Immature natural killer cell (primary cell): ENCODE measurements around the gene CDC25C. TPM values are rescaled to one million over a fixed set of nuclear protein-coding genes. Genes with fewer than 3 reads are reported as not detected.
A peak's percentile ranks its signal among the peaks of the same experiment; 100 is the strongest.

ENCODE experiments used
- DNase-seq, 3 donors: peaks; one replicate each; pipeline ENCODE4 v3.0.0; 2022; ENCODE audit warnings: mixed read lengths in 1 of 3
- H3K27ac Mint-ChIP-seq, 6 donors: one replicate each; pipeline ENCODE4 v1.8.0; 2020; ENCODE audit warnings: mixed read lengths in 6 of 6, mild to moderate bottlenecking in 5 of 6, inconsistent platforms in 4 of 6, moderate library complexity in 3 of 6
- H3K27me3 Mint-ChIP-seq, 3 donors: one replicate each; pipeline ENCODE4 v1.8.0; 2020 to 2021; ENCODE audit warnings: low read depth in 3 of 3, mild to moderate bottlenecking in 3 of 3, mixed read lengths in 3 of 3, moderate library complexity in 3 of 3, inconsistent platforms in 1 of 3
- H3K36me3 Mint-ChIP-seq, 3 donors: one replicate each; pipeline ENCODE4 v1.8.0; 2020; ENCODE audit warnings: mixed read lengths in 3 of 3, inconsistent platforms in 2 of 3, mild to moderate bottlenecking in 2 of 3
- H3K4me1 Mint-ChIP-seq, 2 donors: one replicate each; pipeline ENCODE4 v1.8.0; 2020; ENCODE audit warnings: inconsistent platforms in 2 of 2, mild to moderate bottlenecking in 2 of 2, mixed read lengths in 2 of 2, moderate library complexity in 1 of 2
- H3K4me3 Mint-ChIP-seq, 5 donors: one replicate each; pipeline ENCODE4 v1.8.0; 2020; ENCODE audit warnings: mild to moderate bottlenecking in 5 of 5, mixed read lengths in 5 of 5, inconsistent platforms in 3 of 5, moderate library complexity in 3 of 5
- H3K9me3 Mint-ChIP-seq, 6 donors: one replicate each; pipeline ENCODE4 v1.8.0; 2020; ENCODE audit warnings: mild to moderate bottlenecking in 6 of 6, mixed read lengths in 6 of 6, inconsistent platforms in 4 of 6, moderate library complexity in 3 of 6
- polyA plus RNA-seq, 3 donors: library from polyadenylated mRNA; unstranded; fragments of 300-500 nt; fragmentation: Illumina TruSeq; gene quantifications; one replicate each; pipeline ENCODE4 v1.2.3, GENCODE V29; 2021

The CDC25C gene
- polyA plus RNA-seq, 3 donors from 2014 or later = 0.19 to 2.3 (median 0.57) TPM

DNA sequence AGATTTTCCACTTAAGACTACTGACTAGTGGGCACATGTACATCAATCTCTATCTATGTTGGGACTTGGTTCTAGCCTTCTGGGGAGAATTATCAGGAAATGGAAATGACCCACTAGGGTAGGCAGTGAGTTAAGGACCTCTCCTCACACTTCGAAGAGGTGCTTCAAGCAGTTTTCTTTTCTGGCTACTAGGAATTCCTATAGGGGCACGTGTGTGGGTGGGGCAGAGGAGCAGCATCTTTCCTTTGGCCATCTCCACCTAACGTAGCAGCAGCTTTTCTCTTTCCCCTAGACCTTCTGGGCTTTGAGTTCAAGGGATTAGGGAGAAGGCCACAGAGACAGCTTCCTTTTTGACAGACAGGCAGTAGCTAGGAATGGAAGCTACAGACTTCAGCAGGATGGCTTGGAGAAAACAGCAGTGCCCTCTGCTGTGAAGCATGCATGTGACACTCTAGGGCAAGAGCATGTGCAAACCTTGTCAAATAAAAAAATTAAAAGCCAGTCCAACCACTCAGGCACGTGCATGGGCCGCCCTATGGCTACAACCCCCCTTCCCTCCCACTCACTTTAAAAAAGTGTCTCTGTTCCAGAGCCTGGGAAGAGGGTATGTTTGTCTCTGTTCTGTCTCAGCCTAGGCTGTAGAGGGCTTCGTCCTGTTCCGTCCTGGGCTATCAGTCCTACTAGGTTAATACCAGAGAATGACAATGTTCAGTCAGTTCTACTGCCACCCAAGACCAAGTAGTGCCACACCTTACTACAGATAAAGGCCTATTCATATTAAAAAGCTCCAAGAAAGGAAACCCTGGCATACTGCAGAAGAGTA, 48.5 kb downstream of the CDC25C start:
- Mint-ChIP-seq H3K27ac (no peak overlapping the region), H3K4me1 (no peaks in the 10 kb centered on the region), H3K36me3 (no peaks in the 10 kb centered on the region), H3K9me3 (no peaks in the 10 kb centered on the region), H3K27me3 (no peaks in the 10 kb centered on the region), H3K4me3 (no peak overlapping the region)
- no peak for DNase-seq

DNA sequence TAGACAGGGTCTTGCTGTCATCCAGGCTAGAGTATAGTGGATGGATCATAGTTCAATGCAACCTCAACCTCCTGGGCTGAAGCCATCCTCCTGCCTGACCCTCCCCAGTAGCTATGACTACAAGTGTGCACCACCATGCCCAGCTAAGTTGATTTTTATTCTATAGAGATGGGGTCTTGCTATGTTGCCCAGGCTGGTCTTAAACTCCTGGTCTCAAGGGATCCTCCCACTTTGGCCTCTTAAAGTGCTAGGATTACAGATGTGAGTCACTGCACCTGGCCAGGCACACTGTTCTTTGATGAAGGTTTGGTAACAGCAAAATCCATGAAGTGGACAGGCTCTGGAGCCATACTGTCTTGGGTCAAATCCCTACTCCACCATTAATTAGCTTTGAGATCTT, 50.7 kb downstream of the CDC25C start:
- Mint-ChIP-seq H3K9me3 (no peaks in the 10 kb centered on the region), H3K4me1 (no peaks in the 10 kb centered on the region), H3K27ac (no peak overlapping the region), H3K36me3 (no peaks in the 10 kb centered on the region), H3K27me3 (no peaks in the 10 kb centered on the region), H3K4me3 (no peak overlapping the region)
- no peak for DNase-seq

DNA sequence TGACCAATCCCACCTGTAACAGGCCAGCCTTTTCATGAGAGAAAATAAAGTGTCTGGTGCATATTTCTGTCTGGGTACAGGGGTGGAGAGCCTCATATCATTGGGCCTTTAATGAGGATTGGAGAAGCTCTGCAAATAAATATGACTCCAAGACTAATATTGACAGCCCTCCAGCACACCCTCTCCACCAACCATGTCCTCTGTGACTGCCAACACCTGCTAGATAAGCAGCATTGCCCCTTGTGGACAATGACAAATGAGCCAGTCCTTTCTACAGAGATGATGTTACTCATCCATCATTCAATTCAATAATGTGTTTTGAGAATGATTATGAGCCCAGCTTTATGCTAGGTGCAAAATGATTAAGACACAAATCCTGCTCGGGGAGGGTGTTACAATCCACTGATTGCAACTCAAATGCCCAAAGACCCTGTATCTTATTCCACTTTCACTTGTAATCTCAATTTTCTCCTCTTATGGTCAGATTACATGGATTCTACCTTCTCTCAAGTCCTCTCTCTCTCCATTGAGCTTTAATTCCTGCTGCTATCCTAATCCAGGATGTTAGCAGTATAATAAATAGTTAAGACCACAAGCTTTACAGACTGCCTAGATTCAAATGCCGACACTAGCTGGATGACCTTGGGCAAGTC, 55.1 kb downstream of the CDC25C start:
- Mint-ChIP-seq H3K36me3 (no peaks in the 10 kb centered on the region), H3K27ac (no peak overlapping the region), H3K9me3 (no peaks in the 10 kb centered on the region), H3K27me3 (peaks cover 0 to 10% (median 9%) of the 10 kb centered on the region in 3 donors), H3K4me3 (no peak overlapping the region), H3K4me1 (peaks cover 0 to 5% of the 10 kb centered on the region in 2 donors)
- no peak for DNase-seq

GRCh38 chr5:138275895-138276294, 55.7 kb downstream of the CDC25C start:
- Mint-ChIP-seq H3K4me1 (peaks cover 0 to 5% of the 10 kb centered on the region in 2 donors), H3K27me3 (peaks cover 0 to 10% (median 9%) of the 10 kb centered on the region in 3 donors), H3K36me3 (no peaks in the 10 kb centered on the region), H3K9me3 (no peaks in the 10 kb centered on the region), H3K27ac (no peak overlapping the region), H3K4me3 (no peak overlapping the region)
- no peak for DNase-seq

DNA sequence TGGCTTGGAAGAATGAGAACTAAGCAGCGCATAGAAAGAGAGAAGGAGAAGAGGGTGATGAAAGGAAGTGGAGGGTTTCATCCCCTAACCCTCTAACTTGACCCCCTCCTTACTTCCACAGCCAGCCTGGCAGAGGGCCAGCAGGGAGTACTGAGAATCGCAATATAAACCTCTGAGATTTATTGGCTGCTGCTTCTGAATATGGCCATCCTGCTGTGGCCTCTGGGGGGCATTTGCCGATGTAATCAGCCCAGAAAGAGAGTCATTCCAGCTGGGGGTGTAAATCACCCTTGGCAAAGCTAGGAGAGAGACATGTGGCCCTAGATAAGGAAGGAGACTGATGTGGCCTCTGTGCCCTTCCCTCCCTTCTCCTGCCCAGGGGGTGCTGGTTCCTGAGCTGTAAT, 56.2 kb downstream of the CDC25C start:
- Mint-ChIP-seq H3K36me3 (no peaks in the 10 kb centered on the region), H3K27ac (no peak overlapping the region), H3K27me3 (peaks cover 0 to 12% (median 10%) of the 10 kb centered on the region in 3 donors), H3K4me1 (peaks cover 0 to 5% of the 10 kb centered on the region in 2 donors), H3K4me3 (no peak overlapping the region), H3K9me3 (no peaks in the 10 kb centered on the region)
- no peak for DNase-seq

DNA sequence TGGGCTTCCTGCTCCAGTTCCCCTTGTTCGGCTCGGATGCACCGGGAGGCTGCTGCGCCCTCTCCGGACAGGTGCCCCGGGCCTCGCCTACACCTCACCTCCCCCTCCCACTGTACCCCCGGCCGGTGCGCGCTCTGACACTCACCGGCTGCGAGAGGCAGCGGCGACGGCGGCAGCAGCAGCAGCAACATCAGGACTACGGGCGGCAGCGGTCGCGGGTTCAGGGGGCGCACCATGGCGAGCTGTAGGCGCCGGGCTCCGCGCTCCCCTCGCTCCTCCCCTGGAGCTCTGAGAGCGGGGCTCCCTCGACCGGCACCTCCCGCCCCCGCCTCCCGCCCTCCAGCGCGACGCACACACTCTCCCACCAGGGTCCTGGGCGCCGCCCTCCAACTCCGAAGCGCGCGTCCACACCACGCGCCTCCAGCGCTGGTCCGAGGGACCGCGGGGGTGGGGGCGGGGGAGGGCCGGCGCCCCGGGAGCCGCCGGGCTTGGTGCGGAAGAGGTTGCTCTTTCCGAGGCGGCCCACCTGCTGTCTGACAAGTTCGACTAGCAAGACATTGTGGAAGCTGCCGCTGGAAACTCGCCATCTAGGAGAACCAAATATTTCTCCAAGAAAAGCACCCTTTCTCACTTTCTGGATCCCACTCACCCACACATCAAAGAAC, 57.3 kb downstream of the CDC25C start, which contains the start of gene GFRA3:
TSS of gene GFRA3 (minus strand) at position 433 of the 665 bp plus-strand sequence. CDS start at position 236, 197 bp downstream.
- Mint-ChIP-seq H3K27me3 (peaks cover 0 to 14% (median 10%) of the 10 kb centered on the region in 3 donors), H3K27ac (no peak within 1 kb of the TSS), H3K36me3 (no peaks in the 10 kb centered on the region)

GRCh38 chr5:138273834-138274188, 57.8 kb downstream of the CDC25C start:
- peaks cover 0 to 14% (median 10%) of the 10 kb centered on the region in 3 donors for H3K27me3 Mint-ChIP-seq
- DNase-seq = no peak

More for the DNA sequence above, 57.3 kb downstream of the CDC25C start, which contains the start of gene GFRA3:
- Mint-ChIP-seq H3K4me3 (peak within 1 kb of the TSS; percentile 26 to 62 (median 42)), H3K4me1 (peaks cover 0 to 5% of the 10 kb centered on the region in 2 donors), H3K9me3 (no peaks in the 10 kb centered on the region)
- DNase-seq = no peak

GRCh38 chr5:138272681-138273080, 58.9 kb downstream of the CDC25C start:
- Mint-ChIP-seq H3K27ac (no peak overlapping the region), H3K27me3 (peaks cover 0 to 15% (median 10%) of the 10 kb centered on the region in 3 donors), H3K4me1 (peaks cover 0 to 5% of the 10 kb centered on the region in 2 donors), H3K9me3 (no peaks in the 10 kb centered on the region), H3K36me3 (no peaks in the 10 kb centered on the region), H3K4me3 (peak overlapping the region in 1 of 5 donors; percentile 7)
- no peak for DNase-seq

More at GRCh38 chr5:138273834-138274188, 57.8 kb downstream of the CDC25C start:
- Mint-ChIP-seq H3K9me3 (no peaks in the 10 kb centered on the region), H3K36me3 (no peaks in the 10 kb centered on the region), H3K27ac (no peak overlapping the region), H3K4me3 (peak overlapping the region in 1 of 5 donors; percentile 23), H3K4me1 (peaks cover 0 to 5% of the 10 kb centered on the region in 2 donors)

GRCh38 chr5:138271281-138271680, 60.3 kb downstream of the CDC25C start:
- Mint-ChIP-seq H3K36me3 (no peaks in the 10 kb centered on the region), H3K9me3 (no peaks in the 10 kb centered on the region), H3K4me3 (no peak overlapping the region), H3K27me3 (peaks cover 0 to 16% (median 10%) of the 10 kb centered on the region in 3 donors), H3K27ac (no peak overlapping the region), H3K4me1 (peaks cover 0 to 5% of the 10 kb centered on the region in 2 donors)
- DNase-seq = no peak

- Mint-ChIP-seq H3K27me3 (peaks cover 1 to 6% (median 3%) of the 10 kb centered on the region in 3 donors), H3K27ac (no peak overlapping the region)
Measured at GRCh38 chr5:138264183-138264582, 67.4 kb downstream of the CDC25C start.

DNA sequence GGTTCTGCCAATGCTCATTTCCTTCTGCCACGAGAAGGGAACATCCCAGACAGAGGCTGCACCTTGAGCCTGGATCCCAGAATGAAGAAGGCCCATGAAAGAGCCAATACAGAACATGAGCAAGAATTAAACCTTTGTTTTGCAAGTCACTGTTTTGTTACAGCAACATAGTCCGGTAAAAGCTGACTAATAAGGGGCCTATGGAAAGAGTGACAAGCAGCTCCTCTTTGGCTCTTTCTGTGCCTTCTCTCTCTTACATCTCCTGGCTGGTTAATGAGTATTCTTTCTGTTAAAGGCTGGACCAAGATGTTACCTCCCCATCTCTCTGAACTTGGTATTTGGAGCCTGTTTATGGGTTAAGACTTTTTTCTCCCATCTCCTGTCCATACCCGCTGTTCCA, 68.0 kb downstream of the CDC25C start:
- Mint-ChIP-seq H3K4me3 (no peak overlapping the region), H3K27ac (no peak overlapping the region), H3K27me3 (peaks cover 1 to 6% (median 3%) of the 10 kb centered on the region in 3 donors), H3K36me3 (no peaks in the 10 kb centered on the region), H3K9me3 (no peaks in the 10 kb centered on the region), H3K4me1 (no peaks in the 10 kb centered on the region)
- no peak for DNase-seq

More at GRCh38 chr5:138264183-138264582, 67.4 kb downstream of the CDC25C start:
- no peak for DNase-seq
- Mint-ChIP-seq H3K4me3 (no peak overlapping the region), H3K4me1 (no peaks in the 10 kb centered on the region), H3K36me3 (no peaks in the 10 kb centered on the region), H3K9me3 (no peaks in the 10 kb centered on the region)

- Mint-ChIP-seq H3K4me1 (no peaks in the 10 kb centered on the region), H3K4me3 (no peak overlapping the region), H3K36me3 (no peaks in the 10 kb centered on the region), H3K27me3 (peaks cover 2 to 9% (median 2%) of the 10 kb centered on the region in 3 donors), H3K9me3 (no peaks in the 10 kb centered on the region), H3K27ac (no peak overlapping the region)
- DNase-seq = no peak
Measured at GRCh38 chr5:138258704-138259292, 72.8 kb downstream of the CDC25C start.

- Mint-ChIP-seq H3K4me3 (no peak overlapping the region), H3K4me1 (no peaks in the 10 kb centered on the region), H3K27me3 (peaks cover 2 to 12% (median 2%) of the 10 kb centered on the region in 3 donors), H3K9me3 (no peaks in the 10 kb centered on the region), H3K27ac (no peak overlapping the region), H3K36me3 (no peaks in the 10 kb centered on the region)
- DNase-seq = no peak
Measured at GRCh38 chr5:138257583-138257982, 74.0 kb downstream of the CDC25C start.
